B cell (primary cell): ENCODE measurements around the gene CALY.

Source experiments
- EZH2 ChIP-seq: IDR thresholded peaks from 2 replicates; pipeline ENCODE4 v1.6.1; 2012; ENCODE audit warnings: borderline replicate concordance, low read depth, mild to moderate bottlenecking, moderate library complexity, low read length; ENCODE audit not compliant: insufficient read depth, poor library complexity, severe bottlenecking
- TF ChIP-seq, protein P1 (sequence below): fragments of 200-600 bp; IDR thresholded peaks from one replicate; pipeline ENCODE4 v1.8.0; 2022; ENCODE audit warnings: antibody characterized with exemption, mild to moderate bottlenecking

DNA sequence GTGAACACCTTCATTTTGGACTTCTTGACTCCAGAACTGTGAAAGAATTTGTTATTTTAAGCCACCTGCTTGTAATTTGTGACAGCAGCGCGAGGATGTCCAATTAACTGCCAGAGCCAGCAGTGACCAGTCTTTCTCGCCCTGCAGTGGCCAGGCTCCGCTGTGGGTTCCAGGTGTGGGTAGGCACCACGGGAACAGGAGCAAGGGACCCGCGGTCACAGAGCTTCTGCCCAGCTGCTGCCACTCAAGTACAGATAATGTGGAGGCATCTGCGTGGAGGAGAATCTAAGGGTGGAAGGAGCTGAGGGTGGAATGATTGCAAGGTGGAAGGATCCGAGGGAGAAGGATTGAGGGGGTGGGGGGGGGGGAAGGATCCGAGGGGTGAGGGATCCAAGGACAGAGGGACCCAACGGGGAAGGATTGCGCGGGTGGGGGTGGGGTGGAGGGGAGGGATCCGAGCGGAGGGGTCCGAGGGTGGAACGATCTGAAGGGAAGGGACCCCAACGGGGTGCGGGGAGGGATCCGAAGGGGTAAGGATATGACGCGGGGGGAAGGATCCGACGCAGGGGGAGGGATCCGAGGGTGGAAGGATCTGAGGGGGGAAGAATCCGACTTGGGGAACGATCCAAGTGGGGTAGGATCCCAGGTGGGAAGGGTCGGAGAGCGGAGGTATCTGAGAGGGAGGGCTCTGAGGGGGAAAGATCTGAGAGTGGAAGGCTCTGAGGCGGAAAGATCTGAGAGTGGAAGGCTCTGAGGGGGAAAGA, 3.6 kb downstream of the CALY start:
- TF ChIP-seq, protein P1, sequence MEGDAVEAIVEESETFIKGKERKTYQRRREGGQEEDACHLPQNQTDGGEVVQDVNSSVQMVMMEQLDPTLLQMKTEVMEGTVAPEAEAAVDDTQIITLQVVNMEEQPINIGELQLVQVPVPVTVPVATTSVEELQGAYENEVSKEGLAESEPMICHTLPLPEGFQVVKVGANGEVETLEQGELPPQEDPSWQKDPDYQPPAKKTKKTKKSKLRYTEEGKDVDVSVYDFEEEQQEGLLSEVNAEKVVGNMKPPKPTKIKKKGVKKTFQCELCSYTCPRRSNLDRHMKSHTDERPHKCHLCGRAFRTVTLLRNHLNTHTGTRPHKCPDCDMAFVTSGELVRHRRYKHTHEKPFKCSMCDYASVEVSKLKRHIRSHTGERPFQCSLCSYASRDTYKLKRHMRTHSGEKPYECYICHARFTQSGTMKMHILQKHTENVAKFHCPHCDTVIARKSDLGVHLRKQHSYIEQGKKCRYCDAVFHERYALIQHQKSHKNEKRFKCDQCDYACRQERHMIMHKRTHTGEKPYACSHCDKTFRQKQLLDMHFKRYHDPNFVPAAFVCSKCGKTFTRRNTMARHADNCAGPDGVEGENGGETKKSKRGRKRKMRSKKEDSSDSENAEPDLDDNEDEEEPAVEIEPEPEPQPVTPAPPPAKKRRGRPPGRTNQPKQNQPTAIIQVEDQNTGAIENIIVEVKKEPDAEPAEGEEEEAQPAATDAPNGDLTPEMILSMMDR = no peak
- TF ChIP-seq EZH2 = no peak
